ENCODE results near the gene CD14.
"Not testable (repeated sequence)": the region's sequence is repeated elsewhere in the genome, so short reads cannot be mapped to it uniquely, and the experiment has no call there.

Gene CD14

GRCh38 chr5:140641716-140642115 is 8.7 kb upstream of the CD14 start:
- Mint-ChIP-seq H3K27ac (no peak overlapping the region), H3K9me3 (no peaks in the 10 kb centered on the region), H3K4me1 (peaks cover 77% of the 10 kb centered on the region), H3K4me3 (no peak overlapping the region), H3K27me3 (no peaks in the 10 kb centered on the region)
- ATAC-seq (no peak), DNase-seq (no peak)

- DNase-seq: peak; percentile 92 to 96
- H3K27ac Mint-ChIP-seq: peak within 1 kb of the TSS; percentile 93 to 94
- H3K4me3 Mint-ChIP-seq: peak within 1 kb of the TSS; percentile 81 to 99
- no peaks in the 10 kb centered on the region for H3K27me3 Mint-ChIP-seq
- peaks cover 63% of the 10 kb centered on the region for H3K4me1 Mint-ChIP-seq
- no peaks in the 10 kb centered on the region for H3K9me3 Mint-ChIP-seq
- ATAC-seq: peak; percentile 92
These were observed 6.4 kb upstream of the CD14 start, which contains the start of gene TMCO6 for GRCh38 chr5:140639148-140639981. Gene TMCO6, plus strand, starts transcription at chr5:140639451. Its CDS starts 77 bp downstream, at chr5:140639528.

- Mint-ChIP-seq H3K27ac (peak overlapping the region; percentile 86 to 94), H3K4me1 (peaks cover 63% of the 10 kb centered on the region), H3K4me3 (peak overlapping the region; percentile 81 to 99)
- DNase-seq, ATAC-seq, H3K9me3 Mint-ChIP-seq, H3K27me3 Mint-ChIP-seq: not testable (repeated sequence)
These were observed 5.8 kb upstream of the CD14 start for GRCh38 chr5:140638898-140639147.

- no peak for DNase-seq
- H3K27me3 Mint-ChIP-seq: peaks cover under 1% of the 10 kb centered on the region
- H3K9me3 Mint-ChIP-seq: no peaks in the 10 kb centered on the region
- H3K4me3 Mint-ChIP-seq: no peak overlapping the region
- peaks cover 64% of the 10 kb centered on the region for H3K4me1 Mint-ChIP-seq
- no peak overlapping the region for H3K27ac Mint-ChIP-seq
- ATAC-seq: no peak
These were observed 4.6 kb upstream of the CD14 start for GRCh38 chr5:140637371-140638100.

GRCh38 chr5:140635291-140636257 is 2.6 kb upstream of the CD14 start:
- Mint-ChIP-seq H3K4me1 (peaks cover 54% of the 10 kb centered on the region), H3K9me3 (no peaks in the 10 kb centered on the region), H3K27me3 (peaks cover 20% of the 10 kb centered on the region), H3K4me3 (no peak overlapping the region), H3K27ac (no peak overlapping the region)
- DNase-seq (no peak), ATAC-seq (no peak)

GRCh38 chr5:140634103-140634502 is 1.1 kb upstream of the CD14 start:
- no peak for DNase-seq
- Mint-ChIP-seq H3K27me3 (peaks cover 22% of the 10 kb centered on the region), H3K27ac (no peak overlapping the region), H3K9me3 (no peaks in the 10 kb centered on the region), H3K4me1 (peaks cover 45% of the 10 kb centered on the region), H3K4me3 (no peak overlapping the region)
- ATAC-seq: no peak

GRCh38 chr5:140633501-140633900 is 526 bp upstream of the CD14 start:
- H3K9me3 Mint-ChIP-seq: no peaks in the 10 kb centered on the region
- no peak overlapping the region for H3K27ac Mint-ChIP-seq

GRCh38 chr5:140632366-140633020 is 482 bp downstream of the CD14 start:
- H3K27ac Mint-ChIP-seq: peak overlapping the region; percentile 68 to 77
- H3K9me3 Mint-ChIP-seq: peaks cover 0 to 8% of the 10 kb centered on the region in 2 donors
- ATAC-seq (peak; percentile 81), DNase-seq (peak; percentile 52 to 53)
- peak overlapping the region; percentile 90 to 92 for H3K4me3 Mint-ChIP-seq
- peaks cover 22% of the 10 kb centered on the region for H3K27me3 Mint-ChIP-seq
- H3K4me1 Mint-ChIP-seq: peaks cover 37% of the 10 kb centered on the region

More at GRCh38 chr5:140633501-140633900, 526 bp upstream of the CD14 start:
- DNase-seq: no peak
- no peak for ATAC-seq
- Mint-ChIP-seq H3K4me3 (peak overlapping the region; percentile 90 to 92), H3K27me3 (peaks cover 22% of the 10 kb centered on the region), H3K4me1 (peaks cover 39% of the 10 kb centered on the region)

- Mint-ChIP-seq H3K27me3 (peaks cover 22% of the 10 kb centered on the region), H3K27ac (peak overlapping the region in 1 of 2 donors; percentile 77), H3K4me1 (peaks cover 37% of the 10 kb centered on the region), H3K4me3 (peak overlapping the region; percentile 90 to 92), H3K9me3 (peaks cover 0 to 8% of the 10 kb centered on the region in 2 donors)
- peak; percentile 31 to 35 for DNase-seq
- ATAC-seq: peak; percentile 65
These were observed 1.1 kb downstream of the CD14 start for GRCh38 chr5:140631831-140632365.

- H3K9me3 Mint-ChIP-seq: peaks cover 0 to 8% of the 10 kb centered on the region in 2 donors
These were observed 1.9 kb downstream of the CD14 start for GRCh38 chr5:140631036-140631417.

GRCh38 chr5:140630292-140631035 is 2.5 kb downstream of the CD14 start:
- peaks cover 35% of the 10 kb centered on the region for H3K4me1 Mint-ChIP-seq
- ATAC-seq: no peak
- peaks cover 22% of the 10 kb centered on the region for H3K27me3 Mint-ChIP-seq
- no peak for DNase-seq
- H3K27ac Mint-ChIP-seq: no peak overlapping the region
- H3K9me3 Mint-ChIP-seq: peaks cover 0 to 8% of the 10 kb centered on the region in 2 donors
- H3K4me3 Mint-ChIP-seq: no peak overlapping the region

More at GRCh38 chr5:140631036-140631417, 1.9 kb downstream of the CD14 start:
- DNase-seq (no peak), ATAC-seq (no peak)
- Mint-ChIP-seq H3K4me3 (peak overlapping the region in 1 of 2 donors; percentile 0), H3K27me3 (peaks cover 22% of the 10 kb centered on the region), H3K4me1 (peaks cover 37% of the 10 kb centered on the region), H3K27ac (no peak overlapping the region)

GRCh38 chr5:140628711-140629110 is 4.3 kb downstream of the CD14 start:
- Mint-ChIP-seq H3K9me3 (peaks cover 0 to 8% of the 10 kb centered on the region in 2 donors), H3K4me3 (no peak overlapping the region), H3K27ac (no peak overlapping the region), H3K27me3 (peaks cover 22% of the 10 kb centered on the region), H3K4me1 (peaks cover 21% of the 10 kb centered on the region)
- ATAC-seq (no peak), DNase-seq (no peak)

- H3K9me3 Mint-ChIP-seq: peaks cover 0 to 8% of the 10 kb centered on the region in 2 donors
- no peak for DNase-seq
- no peak overlapping the region for H3K4me3 Mint-ChIP-seq
- H3K27ac Mint-ChIP-seq: no peak overlapping the region
- H3K27me3 Mint-ChIP-seq: peaks cover 22% of the 10 kb centered on the region
- ATAC-seq: no peak
- H3K4me1 Mint-ChIP-seq: peaks cover 14% of the 10 kb centered on the region
These were observed 5.0 kb downstream of the CD14 start for GRCh38 chr5:140627972-140628371.

GRCh38 chr5:140624886-140625285 is 8.1 kb downstream of the CD14 start:
- not testable (repeated sequence) for H3K4me3 Mint-ChIP-seq, H3K27ac Mint-ChIP-seq, DNase-seq, H3K27me3 Mint-ChIP-seq, H3K4me1 Mint-ChIP-seq, H3K9me3 Mint-ChIP-seq, ATAC-seq

Measured in stimulated activated naive CD8-positive, alpha-beta T cell treated with anti-CD3 and anti-CD28 coated beads, Interleukin-15, amount 100 ng/mL, for 72 hours (primary cell).